Adipocyte (in vitro differentiated cells): Measurements from ENCODE around the gene MAP3K3.

Experiments
- DNase-seq: peaks from one replicate; pipeline ENCODE4 v3.0.0-alpha.2; 2015; ENCODE audit warnings: low read depth
- H3K27me3 ChIP-seq: replicated peaks from 2 replicates; pipeline ENCODE4 v1.7.0; 2013; ENCODE audit warnings: mild to moderate bottlenecking, low read length, moderate library complexity; ENCODE audit not compliant: control insufficient read depth, insufficient read depth
- H3K36me3 ChIP-seq: 2 replicates; pipeline ENCODE4 v1.7.0; 2013; ENCODE audit warnings: low read length, mild to moderate bottlenecking, moderate library complexity; ENCODE audit not compliant: control insufficient read depth, insufficient read depth, severe bottlenecking
- H3K4me1 ChIP-seq: 2 replicates; pipeline ENCODE4 v1.7.0; 2013; ENCODE audit warnings: mild to moderate bottlenecking, low read length, moderate library complexity; ENCODE audit not compliant: control insufficient read depth, insufficient read depth
- H3K4me3 ChIP-seq: 2 replicates; pipeline ENCODE4 v1.7.0; 2013; ENCODE audit warnings: mild to moderate bottlenecking, low read length, moderate library complexity
- H3K9ac ChIP-seq: 2 replicates; pipeline ENCODE4 v1.7.0; 2013; ENCODE audit warnings: mild to moderate bottlenecking, low read length, moderate library complexity
- H3K9me3 ChIP-seq: 2 replicates; pipeline ENCODE4 v1.7.0; 2013; ENCODE audit warnings: mild to moderate bottlenecking, low read length, moderate library complexity; ENCODE audit not compliant: control insufficient read depth

Gene MAP3K3

DNA sequence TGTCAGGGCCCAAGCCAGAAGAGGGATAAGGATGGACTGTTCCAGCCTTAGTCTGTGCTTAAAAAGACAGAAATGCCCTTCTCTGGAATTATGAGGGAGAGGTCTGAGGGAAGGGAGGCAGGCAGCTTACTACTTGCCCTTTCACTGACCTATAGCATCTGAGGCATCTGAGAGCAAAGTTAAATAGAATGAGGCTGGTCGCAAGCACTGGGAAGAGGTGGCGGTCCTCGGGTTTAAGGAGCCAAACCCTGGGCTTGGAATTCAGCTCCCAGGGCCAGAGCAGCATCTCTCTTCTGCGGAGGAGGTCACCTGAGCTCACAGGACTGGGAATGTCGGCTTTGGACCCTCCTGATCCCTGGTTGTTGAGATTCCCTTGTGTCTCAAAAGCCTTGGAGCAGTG is 80.8 kb downstream of the MAP3K3 start:
- no peaks in the 10 kb centered on the region for H3K9me3 ChIP-seq
- peaks cover 39% of the 10 kb centered on the region for H3K36me3 ChIP-seq
- no peaks in the 10 kb centered on the region for H3K27me3 ChIP-seq
- H3K4me1 ChIP-seq = peaks cover 8% of the 10 kb centered on the region
- H3K9ac ChIP-seq = no peak overlapping the region
- no peak overlapping the region for H3K4me3 ChIP-seq
- no peak for DNase-seq

DNA sequence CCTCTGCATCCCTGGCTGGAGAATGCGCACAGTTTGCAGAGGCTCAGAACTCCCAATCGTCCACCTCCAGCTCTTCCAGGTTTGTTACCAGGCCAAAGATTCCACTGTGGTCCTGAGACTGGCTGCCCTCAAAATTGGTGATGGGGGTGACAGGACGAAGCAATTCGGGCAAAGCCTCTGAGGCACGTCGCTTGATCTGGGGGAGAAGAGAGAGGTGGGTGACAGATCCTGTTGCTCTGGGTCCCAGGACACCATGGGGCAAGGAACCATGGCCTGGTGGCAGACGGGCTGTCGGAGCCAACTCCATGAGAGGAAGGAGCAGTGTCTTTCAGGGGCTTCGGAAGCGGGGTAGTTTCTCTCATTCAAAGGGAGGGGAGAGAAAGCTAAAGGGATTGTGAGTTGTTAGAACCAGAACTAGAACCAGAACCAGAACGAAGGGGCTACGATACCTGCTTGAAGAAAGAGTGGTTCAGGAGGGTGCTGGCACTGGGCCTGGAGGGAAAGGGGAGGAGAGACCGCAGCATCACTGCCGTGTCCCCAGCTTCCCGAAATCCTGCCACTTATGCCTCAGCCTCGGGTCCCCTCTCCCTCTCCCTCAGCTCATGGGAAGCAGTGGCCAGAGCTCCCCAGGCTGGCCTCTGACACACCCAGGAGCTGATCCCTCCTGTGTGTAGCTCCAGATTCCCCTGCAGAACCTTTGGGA is 81.5 kb downstream of the MAP3K3 start:
- Histone ChIP-seq H3K9me3 (no peaks in the 10 kb centered on the region), H3K4me3 (no peak overlapping the region), H3K36me3 (peaks cover 45% of the 10 kb centered on the region), H3K9ac (no peak overlapping the region), H3K4me1 (peaks cover 8% of the 10 kb centered on the region), H3K27me3 (no peaks in the 10 kb centered on the region)
- DNase-seq = no peak

DNA sequence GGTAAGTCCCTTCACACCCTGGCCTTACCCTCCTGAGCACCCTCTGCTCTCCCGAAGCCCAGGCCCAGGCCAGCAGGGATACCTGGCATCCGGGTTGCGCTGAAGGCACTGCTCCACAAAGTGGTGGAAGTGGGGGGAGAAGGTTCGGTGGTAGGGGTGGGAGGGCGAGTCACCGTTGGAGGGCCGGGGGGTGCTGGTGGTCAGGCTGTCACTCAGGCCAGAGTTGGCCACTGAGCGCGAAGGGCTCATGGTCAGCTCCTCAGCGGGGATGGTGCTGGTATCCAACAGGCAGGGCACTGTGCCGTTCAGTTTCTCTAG is 82.0 kb downstream of the MAP3K3 start:
- Histone ChIP-seq H3K4me3 (no peak overlapping the region), H3K9ac (no peak overlapping the region), H3K9me3 (no peaks in the 10 kb centered on the region), H3K4me1 (peaks cover 8% of the 10 kb centered on the region), H3K27me3 (no peaks in the 10 kb centered on the region), H3K36me3 (peaks cover 50% of the 10 kb centered on the region)
- no peak for DNase-seq

DNA sequence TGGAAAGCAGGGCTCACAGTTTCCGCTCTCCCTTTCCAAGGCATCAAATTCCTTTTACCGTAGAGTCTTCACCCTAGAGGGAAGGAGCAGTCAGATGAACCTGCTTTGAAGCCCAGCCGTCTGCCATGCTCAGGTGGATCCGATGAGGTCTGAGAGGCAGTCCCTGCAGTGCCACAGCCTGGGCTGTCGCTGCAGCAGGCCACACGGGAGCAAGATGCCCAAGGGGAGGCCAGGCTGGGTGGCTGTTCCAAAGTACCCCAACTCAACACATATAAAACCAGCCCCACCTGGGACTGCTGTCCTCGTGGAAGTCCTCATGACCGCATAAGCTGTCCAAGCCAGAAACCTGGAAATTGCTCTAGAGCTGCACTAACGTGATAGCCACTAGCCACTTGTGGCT is 82.6 kb downstream of the MAP3K3 start:
- H3K9ac ChIP-seq = no peak overlapping the region
- no peak for DNase-seq
- peaks cover 8% of the 10 kb centered on the region for H3K4me1 ChIP-seq
- H3K4me3 ChIP-seq = no peak overlapping the region
- no peaks in the 10 kb centered on the region for H3K27me3 ChIP-seq
- peaks cover 56% of the 10 kb centered on the region for H3K36me3 ChIP-seq
- H3K9me3 ChIP-seq = no peaks in the 10 kb centered on the region

DNA sequence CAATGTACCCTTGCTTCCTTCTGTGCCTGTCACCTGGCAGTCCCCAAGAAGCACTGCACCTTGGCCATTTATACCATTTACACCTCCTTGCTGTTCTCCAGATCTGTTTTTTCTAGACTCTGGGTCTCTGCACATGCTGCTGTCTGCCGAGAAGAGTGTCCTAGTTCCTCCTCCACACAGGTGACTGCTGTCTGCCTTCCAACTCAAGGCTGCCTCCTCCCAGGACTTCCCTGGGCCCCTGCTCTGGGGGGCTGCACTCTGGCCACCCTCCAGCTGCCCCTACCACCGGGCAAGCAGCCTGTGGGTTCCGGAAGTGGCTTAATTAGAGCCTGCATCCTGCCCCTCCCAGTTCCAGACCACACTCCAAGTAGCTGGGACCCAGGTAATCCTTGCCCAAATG is 83.4 kb downstream of the MAP3K3 start:
- Histone ChIP-seq H3K36me3 (peaks cover 65% of the 10 kb centered on the region), H3K9me3 (no peaks in the 10 kb centered on the region), H3K27me3 (no peaks in the 10 kb centered on the region)

DNA sequence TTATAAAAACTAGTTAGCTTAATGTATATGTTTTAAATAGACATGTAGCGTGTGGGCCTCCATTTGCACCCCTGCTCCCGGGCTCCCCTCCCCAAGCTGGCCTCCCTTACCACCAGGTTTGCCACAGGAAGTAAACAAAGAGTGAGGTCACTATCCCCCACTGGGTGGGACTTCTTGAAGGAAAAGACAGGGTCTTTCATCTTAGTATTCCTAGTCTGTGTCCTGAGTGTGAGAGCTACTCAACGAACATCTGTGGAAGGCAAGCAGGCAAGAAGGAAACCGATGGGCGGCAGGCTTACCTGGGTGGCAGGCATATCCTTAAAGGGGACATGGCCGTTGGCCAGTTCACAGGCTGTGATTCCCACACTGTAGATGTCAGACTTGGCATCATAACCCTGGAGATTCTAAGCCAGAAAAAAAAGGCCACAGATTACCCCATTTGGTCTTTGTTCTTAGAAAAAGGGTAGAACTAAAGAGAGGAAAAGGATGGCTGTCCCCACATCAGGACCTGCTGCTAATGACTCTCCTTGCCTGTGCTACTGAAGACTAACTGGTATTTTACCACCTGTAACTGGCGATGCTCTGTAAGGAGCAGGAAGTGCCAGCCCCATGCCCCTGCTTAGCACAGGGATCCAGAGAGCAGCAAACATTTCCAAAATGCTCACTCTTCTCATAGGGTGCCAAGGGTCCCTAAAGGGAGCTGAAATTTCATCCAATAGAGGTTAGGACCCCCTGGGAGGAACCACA is 84.3 kb downstream of the MAP3K3 start:
- no peaks in the 10 kb centered on the region for H3K9me3 ChIP-seq
- H3K36me3 ChIP-seq = peaks cover 72% of the 10 kb centered on the region
- no peak overlapping the region for H3K4me3 ChIP-seq
- DNase-seq = no peak
- H3K27me3 ChIP-seq = no peaks in the 10 kb centered on the region
- H3K9ac ChIP-seq = no peak overlapping the region
- peaks cover under 1% of the 10 kb centered on the region for H3K4me1 ChIP-seq

More for the DNA sequence above, 83.4 kb downstream of the MAP3K3 start:
- Histone ChIP-seq H3K4me1 (peaks cover 8% of the 10 kb centered on the region), H3K9ac (no peak overlapping the region), H3K4me3 (no peak overlapping the region)
- DNase-seq = no peak

DNA sequence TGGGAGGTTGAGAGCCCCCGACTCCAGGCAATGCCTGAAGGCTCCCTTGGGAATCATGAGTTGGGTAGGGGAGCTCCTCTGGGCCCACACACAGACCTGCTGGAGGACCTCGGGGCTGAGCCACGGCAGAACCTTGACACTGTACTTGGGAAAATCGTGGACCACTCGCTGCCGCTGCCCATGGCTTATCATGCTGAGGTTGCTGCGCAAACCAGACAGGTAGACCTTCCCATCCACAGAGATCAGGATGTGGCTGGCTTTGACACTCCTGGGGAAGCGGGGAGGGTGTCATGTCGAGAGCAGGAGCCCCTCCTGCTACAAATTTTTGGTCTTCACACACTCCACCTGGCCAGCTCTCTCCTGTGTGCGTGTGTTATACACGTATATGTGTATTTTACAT is 84.9 kb downstream of the MAP3K3 start:
- Histone ChIP-seq H3K9me3 (no peaks in the 10 kb centered on the region), H3K4me1 (no peaks in the 10 kb centered on the region), H3K9ac (no peak overlapping the region), H3K4me3 (no peak overlapping the region), H3K36me3 (peaks cover 79% of the 10 kb centered on the region), H3K27me3 (no peaks in the 10 kb centered on the region)
- no peak for DNase-seq

DNA sequence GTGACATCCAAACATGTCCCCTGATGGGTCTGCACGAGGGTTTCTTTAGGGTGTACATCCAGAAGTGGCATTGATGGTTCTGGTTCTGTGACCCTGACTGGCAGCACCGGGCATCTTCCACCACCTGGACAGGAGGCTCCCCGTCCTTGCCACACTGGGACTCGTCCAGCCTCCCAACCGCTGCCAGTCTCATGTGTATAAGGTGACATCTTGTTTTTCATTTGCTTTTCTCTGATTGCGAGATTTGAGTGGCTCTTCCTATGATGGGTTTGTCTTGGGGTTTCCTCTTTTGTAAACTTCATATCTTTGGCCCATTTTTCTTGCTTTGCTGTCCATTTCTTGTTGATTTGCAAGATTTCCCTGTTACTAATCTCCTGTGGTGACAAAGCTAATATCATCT is 86.9 kb downstream of the MAP3K3 start:
- DNase-seq = no peak
- H3K9me3 ChIP-seq = no peaks in the 10 kb centered on the region
- H3K27me3 ChIP-seq = no peaks in the 10 kb centered on the region
- peaks cover 80% of the 10 kb centered on the region for H3K36me3 ChIP-seq
- no peak overlapping the region for H3K9ac ChIP-seq
- H3K4me3 ChIP-seq = no peak overlapping the region
- no peaks in the 10 kb centered on the region for H3K4me1 ChIP-seq

DNA sequence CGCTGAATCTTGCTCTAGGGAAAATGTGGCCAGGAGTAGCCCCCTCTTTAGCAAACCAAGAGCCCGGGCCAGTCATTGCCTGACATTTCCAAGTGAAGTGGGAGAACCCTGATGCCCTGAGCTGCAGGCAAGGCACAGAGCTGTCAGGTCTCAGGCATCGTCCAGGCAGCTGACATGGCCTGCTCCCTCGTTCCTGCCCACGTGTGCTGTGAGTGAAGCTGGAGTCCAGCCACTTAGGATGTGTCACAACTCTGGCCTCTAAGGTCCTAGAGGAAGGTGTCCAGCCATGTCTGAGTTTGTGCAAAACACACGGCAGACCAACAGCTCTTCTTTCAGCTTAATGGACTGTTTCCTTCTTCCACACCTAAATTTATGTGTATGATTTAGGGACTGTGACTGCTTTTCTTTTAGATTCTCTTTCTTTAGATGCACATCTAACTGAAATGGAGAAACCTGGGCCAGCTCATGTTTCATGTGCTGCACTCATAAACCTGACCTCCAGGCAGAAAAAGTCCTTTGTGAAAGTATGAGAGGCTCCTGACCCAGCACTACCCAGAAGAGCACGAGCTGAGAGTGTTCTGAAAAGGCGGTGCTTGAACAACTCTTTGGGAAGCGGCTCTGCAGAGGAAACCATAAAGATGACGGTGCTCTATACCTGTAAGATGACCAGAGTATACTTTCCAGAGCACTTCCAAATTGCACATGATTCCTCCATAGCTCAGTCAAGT is 92.5 kb downstream of the MAP3K3 start:
- DNase-seq = no peak
- H3K36me3 ChIP-seq = peaks cover 46% of the 10 kb centered on the region
- peaks cover 6% of the 10 kb centered on the region for H3K4me1 ChIP-seq
- no peak overlapping the region for H3K9ac ChIP-seq
- no peak overlapping the region for H3K4me3 ChIP-seq
- H3K27me3 ChIP-seq = no peaks in the 10 kb centered on the region
- H3K9me3 ChIP-seq = no peaks in the 10 kb centered on the region

DNA sequence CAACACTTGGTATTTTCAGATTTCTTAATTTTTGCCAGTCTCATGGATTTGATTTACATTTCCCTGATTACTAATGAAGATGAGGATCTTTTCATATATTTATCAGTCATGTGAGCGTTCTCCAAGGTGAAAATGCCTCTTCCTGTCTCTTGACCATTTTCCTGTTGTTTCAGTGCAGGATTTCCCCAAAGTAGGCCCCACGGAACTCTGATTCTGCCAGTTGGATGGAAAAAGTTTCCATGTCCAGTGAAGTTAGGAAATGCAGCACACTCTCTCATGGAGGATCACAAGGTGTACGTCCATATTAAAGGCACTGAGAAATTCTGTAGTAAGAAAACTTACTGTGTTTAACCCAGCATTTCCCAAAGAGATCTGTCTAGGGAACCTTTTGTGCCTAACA is 94.2 kb downstream of the MAP3K3 start:
- DNase-seq = no peak
- Histone ChIP-seq H3K9me3 (no peaks in the 10 kb centered on the region), H3K9ac (no peak overlapping the region), H3K4me1 (peaks cover 6% of the 10 kb centered on the region), H3K4me3 (no peak overlapping the region), H3K36me3 (peaks cover 30% of the 10 kb centered on the region), H3K27me3 (no peaks in the 10 kb centered on the region)

DNA sequence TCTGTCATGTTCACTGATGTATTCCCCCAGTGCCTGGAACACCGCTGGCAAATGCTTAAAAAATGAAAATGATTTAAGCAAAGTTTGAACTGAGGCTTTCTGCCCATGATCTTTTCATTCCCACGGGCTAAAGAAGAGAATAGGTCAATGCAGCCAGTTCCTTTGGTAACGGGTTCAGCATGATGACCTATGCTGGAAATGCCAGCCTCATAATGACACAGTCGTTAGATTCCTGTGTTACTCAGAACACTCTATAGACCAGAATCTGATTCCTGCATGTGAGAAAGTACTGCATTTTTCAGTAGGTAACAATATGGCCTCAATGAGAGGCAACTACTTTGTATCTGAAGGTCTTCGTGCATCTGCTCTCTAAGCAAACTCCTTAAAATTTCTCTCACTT is 96.8 kb downstream of the MAP3K3 start:
- Histone ChIP-seq H3K9ac (no peak overlapping the region), H3K9me3 (no peaks in the 10 kb centered on the region)
- DNase-seq = no peak

More for the DNA sequence above, 96.8 kb downstream of the MAP3K3 start:
- H3K4me3 ChIP-seq = no peak overlapping the region
- H3K27me3 ChIP-seq = no peaks in the 10 kb centered on the region
- peaks cover 20% of the 10 kb centered on the region for H3K36me3 ChIP-seq
- H3K4me1 ChIP-seq = peaks cover 6% of the 10 kb centered on the region
